Type B pancreatic cell (in vitro differentiated cells): Measurements from ENCODE around the gene CYP4F11. TPM values are rescaled to one million over a fixed set of nuclear protein-coding genes. Genes with fewer than 3 reads are reported as not detected.
"Not testable (repeated sequence)": the region's sequence is repeated elsewhere in the genome, so short reads cannot be mapped to it uniquely, and the experiment has no call there.

ENCODE experiments used
- DNase-seq: peaks from one replicate; pipeline ENCODE4 v3.0.0; 2021; ENCODE audit warnings: mixed read lengths; ENCODE audit not compliant: unreplicated experiment; ENCODE audit errors: extremely low spot score
- H3K27ac Mint-ChIP-seq: 2 replicates; pipeline ENCODE4 v1.8.0; 2021; ENCODE audit warnings: mild to moderate bottlenecking, mixed read lengths
- H3K27me3 Mint-ChIP-seq: 2 replicates; pipeline ENCODE4 v1.8.0; 2021; ENCODE audit warnings: mixed read lengths
- H3K36me3 Mint-ChIP-seq: 2 replicates; pipeline ENCODE4 v1.8.0; 2021; ENCODE audit warnings: mixed read lengths
- H3K4me1 Mint-ChIP-seq: one replicate; pipeline ENCODE4 v1.8.0; 2021; ENCODE audit warnings: mixed read lengths; ENCODE audit not compliant: unreplicated experiment
- H3K4me3 Mint-ChIP-seq: 2 replicates; pipeline ENCODE4 v1.8.0; 2021; ENCODE audit warnings: mild to moderate bottlenecking, mixed read lengths
- H3K9me3 Mint-ChIP-seq: 2 replicates; pipeline ENCODE4 v1.8.0; 2021; ENCODE audit warnings: mixed read lengths
- long read RNA-seq: library from polyadenylated mRNA; unstranded; transcript quantifications from one replicate; pipeline ENCODE4 v2.0.0, GENCODE V29; 2020
- total RNA-seq: library from RNA; stranded (reverse); gene quantifications from 2 replicates; pipeline ENCODE4 v1.2.1, GENCODE V29; 2021; ENCODE audit warnings: low replicate concordance
- TF ChIP-seq, protein P1 (sequence below): fragments of 200-600 bp; sonication (generic); conservative IDR thresholded peaks from 2 replicates; pipeline ENCODE4 v1.5.0; 2021; ENCODE audit warnings: antibody characterized with exemption, mild to moderate bottlenecking

CYP4F11 gene, protein sequence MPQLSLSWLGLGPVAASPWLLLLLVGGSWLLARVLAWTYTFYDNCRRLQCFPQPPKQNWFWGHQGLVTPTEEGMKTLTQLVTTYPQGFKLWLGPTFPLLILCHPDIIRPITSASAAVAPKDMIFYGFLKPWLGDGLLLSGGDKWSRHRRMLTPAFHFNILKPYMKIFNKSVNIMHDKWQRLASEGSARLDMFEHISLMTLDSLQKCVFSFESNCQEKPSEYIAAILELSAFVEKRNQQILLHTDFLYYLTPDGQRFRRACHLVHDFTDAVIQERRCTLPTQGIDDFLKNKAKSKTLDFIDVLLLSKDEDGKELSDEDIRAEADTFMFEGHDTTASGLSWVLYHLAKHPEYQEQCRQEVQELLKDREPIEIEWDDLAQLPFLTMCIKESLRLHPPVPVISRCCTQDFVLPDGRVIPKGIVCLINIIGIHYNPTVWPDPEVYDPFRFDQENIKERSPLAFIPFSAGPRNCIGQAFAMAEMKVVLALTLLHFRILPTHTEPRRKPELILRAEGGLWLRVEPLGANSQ
- total RNA-seq = not detected in 2 replicates
- long read RNA-seq = 0 reads

DNA sequence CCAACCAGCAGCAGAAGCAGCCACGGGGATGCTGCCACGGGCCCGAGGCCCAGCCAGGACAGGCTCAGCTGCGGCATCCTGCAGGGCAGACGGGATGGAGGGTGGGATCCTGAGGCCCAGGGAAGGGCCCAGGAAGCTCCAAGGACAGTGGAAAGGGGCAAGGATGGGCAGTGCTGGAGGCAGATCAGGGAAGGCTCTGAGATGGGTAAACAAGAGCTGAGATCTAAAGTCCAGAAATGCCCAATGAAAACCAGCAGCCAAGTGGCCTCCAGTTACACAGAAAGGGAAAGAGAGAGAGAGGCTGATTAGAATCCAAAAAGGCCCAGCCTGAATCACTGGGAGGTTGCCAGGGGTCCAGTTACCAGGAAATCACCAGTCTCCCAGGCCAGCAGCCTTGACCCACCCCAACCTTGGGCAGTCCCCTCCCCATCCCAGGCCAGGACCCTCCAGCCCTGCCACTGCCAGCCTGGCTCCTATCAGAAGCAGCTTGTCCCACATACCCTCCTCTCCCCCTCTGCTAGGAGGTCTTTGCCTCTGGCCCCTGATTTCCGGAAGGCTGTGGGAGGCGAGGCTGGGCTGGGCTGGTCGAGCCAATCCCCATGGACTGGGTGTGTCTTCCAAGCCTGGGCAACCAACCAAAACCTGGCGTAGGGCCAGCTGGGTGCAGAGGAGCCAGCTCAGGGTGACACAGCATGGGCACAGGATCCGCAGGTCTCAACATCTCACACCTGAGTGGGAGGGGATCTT lies at the start of gene CYP4F11:
Gene CYP4F11 (minus strand): TSS at position 198 of the 747 bp plus-strand sequence. CDS start 121 bp downstream, at position 77.
- no peaks in the 10 kb centered on the region for H3K27me3 Mint-ChIP-seq
- TF ChIP-seq, protein P1, sequence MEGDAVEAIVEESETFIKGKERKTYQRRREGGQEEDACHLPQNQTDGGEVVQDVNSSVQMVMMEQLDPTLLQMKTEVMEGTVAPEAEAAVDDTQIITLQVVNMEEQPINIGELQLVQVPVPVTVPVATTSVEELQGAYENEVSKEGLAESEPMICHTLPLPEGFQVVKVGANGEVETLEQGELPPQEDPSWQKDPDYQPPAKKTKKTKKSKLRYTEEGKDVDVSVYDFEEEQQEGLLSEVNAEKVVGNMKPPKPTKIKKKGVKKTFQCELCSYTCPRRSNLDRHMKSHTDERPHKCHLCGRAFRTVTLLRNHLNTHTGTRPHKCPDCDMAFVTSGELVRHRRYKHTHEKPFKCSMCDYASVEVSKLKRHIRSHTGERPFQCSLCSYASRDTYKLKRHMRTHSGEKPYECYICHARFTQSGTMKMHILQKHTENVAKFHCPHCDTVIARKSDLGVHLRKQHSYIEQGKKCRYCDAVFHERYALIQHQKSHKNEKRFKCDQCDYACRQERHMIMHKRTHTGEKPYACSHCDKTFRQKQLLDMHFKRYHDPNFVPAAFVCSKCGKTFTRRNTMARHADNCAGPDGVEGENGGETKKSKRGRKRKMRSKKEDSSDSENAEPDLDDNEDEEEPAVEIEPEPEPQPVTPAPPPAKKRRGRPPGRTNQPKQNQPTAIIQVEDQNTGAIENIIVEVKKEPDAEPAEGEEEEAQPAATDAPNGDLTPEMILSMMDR = no peak
- H3K27ac Mint-ChIP-seq = no peak within 1 kb of the TSS
- H3K9me3 Mint-ChIP-seq = no peaks in the 10 kb centered on the region
- no peak within 1 kb of the TSS for H3K4me3 Mint-ChIP-seq
- no peak for DNase-seq
- H3K4me1 Mint-ChIP-seq = no peaks in the 10 kb centered on the region
- no peaks in the 10 kb centered on the region for H3K36me3 Mint-ChIP-seq

DNA sequence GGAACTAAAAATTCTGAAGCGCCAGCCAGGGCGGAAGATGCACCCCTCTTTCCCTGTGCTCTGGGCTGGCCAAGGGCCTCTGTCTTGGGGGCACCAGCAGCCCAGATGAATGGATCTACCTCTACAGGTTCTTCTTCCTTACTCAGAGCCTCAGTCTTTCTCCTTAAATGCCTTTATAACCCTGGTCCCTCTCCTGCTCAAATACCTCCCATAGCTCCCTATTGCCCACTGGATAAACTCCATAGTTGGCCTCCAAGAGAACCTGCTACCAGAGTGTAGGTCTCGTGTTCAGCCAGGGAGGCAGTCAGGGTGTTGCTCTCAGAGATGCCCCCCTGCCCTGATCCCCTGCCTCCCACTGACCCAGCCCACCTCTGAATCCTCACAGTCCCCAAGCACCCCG lies 45.0 kb upstream of the CYP4F11 start:
- no peaks in the 10 kb centered on the region for H3K27me3 Mint-ChIP-seq
- H3K36me3 Mint-ChIP-seq = no peaks in the 10 kb centered on the region
- TF ChIP-seq, protein P1 = no peak
- H3K9me3 Mint-ChIP-seq = peaks cover 16% of the 10 kb centered on the region
- no peaks in the 10 kb centered on the region for H3K4me1 Mint-ChIP-seq
- DNase-seq = no peak
- no peak overlapping the region for H3K27ac Mint-ChIP-seq
- no peak overlapping the region for H3K4me3 Mint-ChIP-seq

DNA sequence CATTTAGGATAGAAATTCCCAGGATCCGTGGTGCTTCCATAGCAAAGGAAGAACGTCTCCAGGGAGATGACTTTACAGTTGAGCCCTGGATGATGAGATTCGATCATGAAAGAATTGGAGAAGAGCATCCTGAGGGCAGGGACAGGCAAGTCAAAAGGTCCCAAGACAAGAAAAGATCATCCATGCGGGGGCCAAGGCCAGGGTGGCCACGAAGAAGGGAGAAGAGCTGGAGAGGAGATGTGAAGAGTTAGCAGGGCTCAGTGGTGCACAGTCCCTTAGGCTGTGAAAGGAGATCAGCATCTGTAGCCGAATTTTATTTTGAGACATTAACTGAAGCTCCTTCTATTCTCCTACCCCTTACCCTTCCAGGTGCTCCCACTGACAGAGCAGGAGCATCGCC lies 43.4 kb upstream of the CYP4F11 start:
- Mint-ChIP-seq H3K9me3 (peaks cover 12% of the 10 kb centered on the region), H3K4me3 (no peak overlapping the region), H3K36me3 (no peaks in the 10 kb centered on the region), H3K4me1 (no peaks in the 10 kb centered on the region), H3K27me3 (no peaks in the 10 kb centered on the region), H3K27ac (no peak overlapping the region)
- TF ChIP-seq, protein P1 = no peak
- no peak for DNase-seq

DNA sequence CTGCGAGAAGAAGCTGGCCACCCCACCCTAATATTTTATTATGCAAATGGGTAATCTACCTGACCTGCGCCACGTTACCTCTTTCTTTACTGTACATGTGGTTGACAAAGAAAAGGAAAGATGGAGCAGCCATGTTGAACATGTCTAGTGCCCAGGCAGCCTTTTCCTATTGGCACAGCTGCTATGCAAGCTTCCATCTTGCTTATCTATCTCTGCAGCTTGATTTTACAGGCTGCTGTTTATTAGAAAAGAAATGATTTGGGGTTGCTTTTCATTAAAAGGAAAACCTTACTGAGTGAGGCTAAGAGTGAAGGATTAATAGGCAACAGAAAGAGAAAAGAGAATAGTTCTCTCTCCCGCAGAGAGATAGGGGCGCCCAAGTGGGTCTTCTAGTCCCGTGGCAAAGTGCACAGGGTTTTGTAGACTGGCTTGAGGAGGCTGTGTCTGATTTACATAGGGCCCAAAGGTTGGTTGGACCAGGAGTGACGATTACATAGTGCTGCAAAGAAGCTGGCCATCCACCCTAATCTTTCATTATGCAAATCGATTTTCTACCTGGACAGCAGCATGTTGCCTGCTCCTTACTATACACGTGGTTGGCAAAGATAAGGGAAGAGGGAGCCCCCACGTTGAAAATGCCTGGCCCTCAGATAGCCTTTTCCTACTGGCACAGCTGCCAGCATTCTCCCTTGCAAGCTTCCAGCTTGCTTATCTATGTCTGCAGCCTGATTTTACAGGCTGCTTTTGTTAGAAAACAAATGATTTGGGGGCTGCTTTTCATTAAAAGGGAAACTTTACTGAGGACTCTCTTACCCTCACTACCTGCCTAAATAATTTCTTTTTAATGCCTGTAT lies 42.7 kb upstream of the CYP4F11 start:
- H3K4me1 Mint-ChIP-seq = no peaks in the 10 kb centered on the region
- no peak overlapping the region for H3K4me3 Mint-ChIP-seq
- DNase-seq = no peak
- no peak overlapping the region for H3K27ac Mint-ChIP-seq
- H3K27me3 Mint-ChIP-seq = no peaks in the 10 kb centered on the region
- TF ChIP-seq, protein P1 = no peak
- no peaks in the 10 kb centered on the region for H3K36me3 Mint-ChIP-seq
- peaks cover 12% of the 10 kb centered on the region for H3K9me3 Mint-ChIP-seq

DNA sequence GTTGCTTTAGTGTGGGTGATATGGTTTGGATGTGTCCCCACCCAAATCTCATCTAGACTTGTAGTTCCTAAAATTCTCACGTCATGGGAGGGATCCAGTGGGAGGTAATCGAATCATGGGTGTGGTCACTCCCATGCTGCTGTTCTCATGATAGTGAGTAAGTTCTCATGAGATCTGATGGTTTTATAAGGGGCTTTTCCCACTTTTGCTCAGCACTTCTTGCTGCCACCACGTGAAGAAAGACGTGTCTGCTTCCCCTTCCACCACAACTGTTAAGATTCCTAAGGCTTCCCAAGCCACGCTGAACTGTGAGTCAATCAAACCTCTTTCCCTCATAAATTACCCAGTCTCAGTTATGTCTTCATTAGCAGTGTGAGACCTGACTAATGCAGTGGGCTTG lies 40.5 kb upstream of the CYP4F11 start:
- H3K27me3 Mint-ChIP-seq = no peaks in the 10 kb centered on the region
- H3K27ac Mint-ChIP-seq = no peak overlapping the region
- no peak for DNase-seq
- peaks cover 12% of the 10 kb centered on the region for H3K9me3 Mint-ChIP-seq
- no peaks in the 10 kb centered on the region for H3K4me1 Mint-ChIP-seq
- TF ChIP-seq, protein P1 = no peak
- no peaks in the 10 kb centered on the region for H3K36me3 Mint-ChIP-seq
- H3K4me3 Mint-ChIP-seq = no peak overlapping the region

DNA sequence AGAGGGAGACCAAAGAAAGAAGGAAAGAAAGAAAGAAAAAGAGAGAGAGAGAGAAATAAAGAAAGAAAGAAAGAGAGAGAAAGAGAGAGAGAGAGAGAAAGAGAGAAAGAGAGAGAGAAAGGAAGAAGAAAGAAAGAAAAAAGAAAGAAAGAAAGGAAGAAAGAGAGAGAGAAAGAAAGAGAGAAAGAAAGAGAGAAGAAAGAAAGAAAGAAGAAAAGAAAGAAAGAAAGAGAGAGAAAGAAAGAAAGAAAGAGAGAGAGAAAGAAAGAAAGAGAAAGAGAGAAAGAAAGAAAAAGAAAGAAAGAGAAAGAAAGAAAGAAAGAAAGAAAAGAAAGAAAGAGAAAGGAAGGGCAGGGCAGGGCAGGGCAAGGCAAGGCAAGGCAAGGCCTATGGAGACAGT lies 37.7 kb upstream of the CYP4F11 start:
- H3K9me3 Mint-ChIP-seq, H3K36me3 Mint-ChIP-seq, H3K27ac Mint-ChIP-seq, H3K4me1 Mint-ChIP-seq, H3K27me3 Mint-ChIP-seq, H3K4me3 Mint-ChIP-seq, DNase-seq: not testable (repeated sequence)
